SH-SY5Y (cell line): Measurements from ENCODE around the gene KCNK10.

Source experiments
- GATA2 ChIP-seq: IDR thresholded peaks from 2 replicates; pipeline ENCODE4 v1.6.1; 2011; ENCODE audit warnings: mild to moderate bottlenecking, low read depth, low read length
- GATA3 ChIP-seq: IDR thresholded peaks from 2 replicates; pipeline ENCODE4 v1.6.1; 2011; ENCODE audit warnings: low read depth, mild to moderate bottlenecking, low read length, moderate library complexity

GRCh38 chr14:88189417-88190191 is 133.5 kb downstream of the KCNK10 start:
- TF ChIP-seq GATA2 (peak; percentile 16; the same call in 1 of the 2 replicates), GATA3 (no peak)
